ENCODE data around the gene LUM. TPM values are rescaled to one million over a fixed set of nuclear protein-coding genes. Genes with fewer than 3 reads are reported as not detected.

LUM gene
- total and polyA plus RNA-seq, 2 donors (not counting 1 experiment from before 2014, with no cell fraction given): 217 to 577 TPM

DNA sequence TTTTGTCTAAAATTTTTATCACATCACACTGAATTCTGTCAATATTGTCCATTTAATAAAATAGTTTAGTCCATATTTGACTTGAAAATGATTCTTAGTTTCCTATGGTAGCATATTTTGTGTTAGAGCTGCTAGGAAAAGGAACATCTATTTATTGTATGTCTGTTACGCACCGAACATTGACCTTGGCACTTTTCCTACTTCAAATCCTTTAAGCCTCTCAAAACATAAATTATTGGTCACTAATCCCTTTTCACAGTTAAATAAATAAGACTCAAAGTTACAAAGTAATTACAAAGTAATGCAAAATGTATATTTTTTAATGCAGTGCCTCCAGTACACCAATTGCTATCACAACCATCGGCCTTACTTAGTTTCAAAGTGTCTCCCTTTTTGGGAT lies 42.8 kb upstream of the LUM start:
- H3K4me1 ChIP-seq (ENCODE audit: control insufficient read depth, extremely low read depth, insufficient read depth, low read length): no peaks in the 10 kb centered on the region
- TF ChIP-seq EZH2 (IDR thresholded peaks at IDR 0.05; ENCODE audit: low read length, missing control alignments): no peak
- TF ChIP-seq CTCF (conservative IDR thresholded peaks at IDR 0.05 in 1 of 2, IDR thresholded peaks at IDR 0.05 in 1 of 2; ENCODE audit: low read depth in 1 of 2, low read length in 2 of 2): no peak
- H3K9me3 ChIP-seq (ENCODE audit: control insufficient read depth, insufficient read depth, low read depth, low read length): no peaks in the 10 kb centered on the region
- H3K27me3 ChIP-seq (ENCODE audit: control insufficient read depth, insufficient read depth, low read length): no peaks in the 10 kb centered on the region
- no peaks in the 10 kb centered on the region for H4K20me1 ChIP-seq (ENCODE audit: control insufficient read depth, extremely low read depth, insufficient read depth, low read length)
- no peak overlapping the region for H3K4me3 ChIP-seq (replicated peaks in 1 of 4; ENCODE audit: control extremely low read depth in 1 of 4, insufficient read depth in 1 of 4, low read depth in 3 of 4, low read length in 4 of 4)
- no peaks in the 10 kb centered on the region for H3K79me2 ChIP-seq (ENCODE audit: control insufficient read depth, insufficient read depth, low read length)
- no peak overlapping the region for H2AFZ ChIP-seq (ENCODE audit: low read length)
- H3K4me2 ChIP-seq (ENCODE audit: extremely low read depth, insufficient read depth, low read length): no peak overlapping the region
- no peak overlapping the region for H3K27ac ChIP-seq (ENCODE audit: insufficient read depth, low read length)
- no peak for DNase-seq (ENCODE audit: low read depth in 2 of 2)
- no peak overlapping the region for H3K9ac ChIP-seq (ENCODE audit: insufficient read depth, low read length)
- peaks cover 20% of the 10 kb centered on the region for H3K36me3 ChIP-seq (ENCODE audit: control insufficient read depth, insufficient read depth, low read length)

DNA sequence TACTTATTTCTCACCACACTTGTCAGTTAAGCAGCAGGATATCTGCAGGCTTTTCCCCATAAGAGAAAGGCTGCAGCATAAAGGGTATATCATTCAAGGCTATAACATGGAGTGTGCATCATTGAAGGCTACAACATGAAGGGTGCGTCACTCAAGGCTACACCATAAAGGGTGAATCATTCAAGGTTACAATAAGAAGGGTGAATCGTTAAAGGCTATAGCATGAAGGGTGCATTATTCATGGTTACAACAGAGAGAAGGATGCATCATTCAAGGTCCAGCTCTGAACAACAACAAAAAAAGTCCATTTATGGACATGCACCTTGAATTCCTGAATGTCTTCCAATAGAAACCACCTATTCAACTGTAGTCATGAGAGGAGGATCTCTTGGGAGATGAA lies 32.8 kb upstream of the LUM start:
- no peak for TF ChIP-seq CTCF (conservative IDR thresholded peaks at IDR 0.05 in 1 of 2, IDR thresholded peaks at IDR 0.05 in 1 of 2; ENCODE audit: low read depth in 1 of 2, low read length in 2 of 2)
- TF ChIP-seq EZH2 (IDR thresholded peaks at IDR 0.05; ENCODE audit: low read length, missing control alignments): no peak
- Histone ChIP-seq H3K27me3 (ENCODE audit: control insufficient read depth, insufficient read depth, low read length) (no peaks in the 10 kb centered on the region), H3K4me1 (ENCODE audit: control insufficient read depth, extremely low read depth, insufficient read depth, low read length) (peaks cover 21% of the 10 kb centered on the region), H3K4me2 (ENCODE audit: extremely low read depth, insufficient read depth, low read length) (no peak overlapping the region), H3K4me3 (replicated peaks in 1 of 4; ENCODE audit: control extremely low read depth in 1 of 4, insufficient read depth in 1 of 4, low read depth in 3 of 4, low read length in 4 of 4) (no peak overlapping the region), H3K36me3 (ENCODE audit: control insufficient read depth, insufficient read depth, low read length) (peaks cover 9% of the 10 kb centered on the region), H3K79me2 (ENCODE audit: control insufficient read depth, insufficient read depth, low read length) (no peaks in the 10 kb centered on the region), H2AFZ (ENCODE audit: low read length) (no peak overlapping the region), H3K9me3 (ENCODE audit: control insufficient read depth, insufficient read depth, low read depth, low read length) (no peaks in the 10 kb centered on the region), H3K27ac (ENCODE audit: insufficient read depth, low read length) (no peak overlapping the region), H4K20me1 (ENCODE audit: control insufficient read depth, extremely low read depth, insufficient read depth, low read length) (no peaks in the 10 kb centered on the region), H3K9ac (ENCODE audit: insufficient read depth, low read length) (no peak overlapping the region)
- DNase-seq (ENCODE audit: low read depth in 2 of 2): peak; percentile 45 to 51

DNA sequence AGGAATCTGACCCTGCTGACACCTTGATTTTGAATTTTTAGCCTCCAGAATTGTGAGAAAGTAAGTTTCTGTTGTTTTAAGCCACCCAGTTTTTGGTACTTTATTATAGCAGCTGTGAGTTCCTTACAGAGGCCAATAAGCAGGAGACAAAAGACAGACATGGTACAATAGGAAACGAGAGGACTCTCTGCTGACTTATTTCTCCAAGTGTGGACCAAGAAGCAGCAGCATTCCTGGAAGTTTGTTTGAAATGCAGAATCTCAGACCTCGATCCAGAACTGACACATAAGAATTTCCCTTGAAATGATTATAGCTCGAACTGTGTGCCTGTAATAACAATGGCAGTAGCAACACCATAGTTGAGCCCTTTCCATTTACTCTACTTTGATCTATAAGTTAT lies 31.9 kb upstream of the LUM start:
- peak overlapping the region; percentile 9 for H3K27ac ChIP-seq (ENCODE audit: insufficient read depth, low read length)
- no peaks in the 10 kb centered on the region for H3K79me2 ChIP-seq (ENCODE audit: control insufficient read depth, insufficient read depth, low read length)
- no peak overlapping the region for H3K4me2 ChIP-seq (ENCODE audit: extremely low read depth, insufficient read depth, low read length)
- H3K4me3 ChIP-seq (replicated peaks in 1 of 4; ENCODE audit: control extremely low read depth in 1 of 4, insufficient read depth in 1 of 4, low read depth in 3 of 4, low read length in 4 of 4): no peak overlapping the region
- DNase-seq (ENCODE audit: low read depth in 2 of 2): peak in 1 of 2 donors; percentile 57
- H3K9me3 ChIP-seq (ENCODE audit: control insufficient read depth, insufficient read depth, low read depth, low read length): no peaks in the 10 kb centered on the region
- H2AFZ ChIP-seq (ENCODE audit: low read length): no peak overlapping the region
- H3K27me3 ChIP-seq (ENCODE audit: control insufficient read depth, insufficient read depth, low read length): no peaks in the 10 kb centered on the region
- peaks cover 4% of the 10 kb centered on the region for H3K36me3 ChIP-seq (ENCODE audit: control insufficient read depth, insufficient read depth, low read length)
- TF ChIP-seq EZH2 (IDR thresholded peaks at IDR 0.05; ENCODE audit: low read length, missing control alignments) (no peak), CTCF (conservative IDR thresholded peaks at IDR 0.05 in 1 of 2, IDR thresholded peaks at IDR 0.05 in 1 of 2; ENCODE audit: low read depth in 1 of 2, low read length in 2 of 2) (no peak)
- H4K20me1 ChIP-seq (ENCODE audit: control insufficient read depth, extremely low read depth, insufficient read depth, low read length): no peaks in the 10 kb centered on the region
- no peak overlapping the region for H3K9ac ChIP-seq (ENCODE audit: insufficient read depth, low read length)
- peaks cover 26% of the 10 kb centered on the region for H3K4me1 ChIP-seq (ENCODE audit: control insufficient read depth, extremely low read depth, insufficient read depth, low read length)

Data from fibroblast of lung (primary cell).